Body of pancreas (tissue), 4 donors: ENCODE data around the gene KIF13A. TPM values are rescaled to one million over a fixed set of nuclear protein-coding genes. Genes with fewer than 3 reads are reported as not detected.

Experiments
- ATAC-seq: fragments of 150-250 bp; one replicate; pipeline ENCODE4 v1.9.1; 2016
- DNase-seq, 4 donors: peaks; one replicate each; pipeline ENCODE4 v3.0.0-alpha.2; 2019
- H3K27ac ChIP-seq, 4 donors: fragments of 200-600 bp; sonication (generic); 1 replicate in 3 of 4; 2 replicates in 1 of 4; pipeline versions ENCODE4 v1.5.1 to v1.6.1; 2016 to 2019; ENCODE audit warnings: mild to moderate bottlenecking in 1 of 4, mixed read lengths in 1 of 4, moderate library complexity in 1 of 4
- H3K27me3 ChIP-seq, 2 donors: fragments of 200-600 bp; sonication (generic); one replicate each; pipeline ENCODE4 v1.6.0; 2016; ENCODE audit warnings: mild to moderate bottlenecking in 1 of 2
- H3K36me3 ChIP-seq, 2 donors: fragments of 200-600 bp; sonication (generic); replicated peaks in 1 of 2; 2 replicates each; pipeline ENCODE4 v1.5.1; 2016; ENCODE audit warnings: low read depth in 2 of 2; ENCODE audit not compliant: insufficient read depth in 1 of 2
- H3K4me1 ChIP-seq: fragments of 200-600 bp; sonication (generic); one replicate; pipeline ENCODE4 v1.6.0; 2016
- H3K4me3 ChIP-seq, 2 donors: fragments of 200-600 bp; sonication (generic); 1 replicate in 1 of 2; 2 replicates in 1 of 2; pipeline ENCODE4 v1.5.1; 2016 to 2019
- H3K9me3 ChIP-seq, 3 donors: fragments of 200-600 bp; sonication (generic); 1 replicate in 2 of 3; 2 replicates in 1 of 3; pipeline ENCODE4 v1.5.1; 2016
- POLR2A ChIP-seq, 3 donors: fragments of 450-650 bp; IDR thresholded peaks; one replicate each; pipeline ENCODE4 v1.6.1; 2016; ENCODE audit warnings: antibody characterized with exemption in 3 of 3, mild to moderate bottlenecking in 2 of 3
- WGBS, 2 donors: methylation state at CpG; one replicate each; pipeline ENCODE4 v1.1.5; 2017; 5-methylcytosine and 5-hydroxymethylcytosine counted together
- intact Hi-C: fragments of 100-400 bp; cut with DNase I; formaldehyde crosslinking; loops from one replicate; pipeline ENCODE4 v1.15.1; 2023
- total RNA-seq, 2 donors: library from RNA; depleted of rRNA; stranded (reverse); fragments of >200 nt; gene quantifications; one replicate each; pipeline ENCODE4 v1.1.0, GENCODE V29; 2016
- TF ChIP-seq, protein P1 (sequence below), 7 experiments: fragments of 450-650 bp in 4 of 7; fragments of 200-600 bp in 3 of 7; sonication (generic) in 3 of 7; IDR thresholded peaks; one replicate each; pipeline ENCODE4 v1.5.1; 2016 to 2019; ENCODE audit warnings: antibody characterized with exemption in 7 of 7

The KIF13A gene
- total RNA-seq = 10 to 100 TPM; 13.2 to 17.1 TPM

DNA sequence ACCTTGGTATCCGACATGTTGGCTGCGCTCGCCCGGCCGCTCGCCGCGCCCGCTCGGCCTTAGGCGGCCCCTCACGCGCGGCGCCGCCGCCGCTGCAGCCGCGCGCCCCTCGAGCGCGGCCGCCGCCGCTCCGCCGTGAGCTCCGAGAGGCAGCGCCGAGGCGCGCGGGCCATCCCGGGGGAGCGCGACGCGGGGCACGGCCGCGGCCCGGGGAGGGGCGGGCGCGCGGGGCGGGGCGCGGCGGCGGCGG lies at the start of gene KIF13A:
Gene KIF13A, minus strand, starts transcription at position 189 of the 250 bp plus-strand sequence. Its CDS starts 172 bp downstream, at position 17.
- WGBS, 2 donors = 0% methylated on average over 1 of the region's 54 CpGs; no CpG with 5 or more reads in 1 of the 2 donors
- Histone ChIP-seq H3K27ac (peak within 1 kb of the TSS; percentile 94 to 99 (median 95)), H3K4me3 (peak within 1 kb of the TSS; percentile 63 to 66), H3K9me3 (no peaks in the 10 kb centered on the region), H3K36me3 (no peaks in the 10 kb centered on the region), H3K4me1 (peaks cover 34% of the 10 kb centered on the region), H3K27me3 (no peaks in the 10 kb centered on the region)
- TF ChIP-seq POLR2A (IDR thresholded peaks at IDR 0.05) = no peak
- TF ChIP-seq, protein P1, sequence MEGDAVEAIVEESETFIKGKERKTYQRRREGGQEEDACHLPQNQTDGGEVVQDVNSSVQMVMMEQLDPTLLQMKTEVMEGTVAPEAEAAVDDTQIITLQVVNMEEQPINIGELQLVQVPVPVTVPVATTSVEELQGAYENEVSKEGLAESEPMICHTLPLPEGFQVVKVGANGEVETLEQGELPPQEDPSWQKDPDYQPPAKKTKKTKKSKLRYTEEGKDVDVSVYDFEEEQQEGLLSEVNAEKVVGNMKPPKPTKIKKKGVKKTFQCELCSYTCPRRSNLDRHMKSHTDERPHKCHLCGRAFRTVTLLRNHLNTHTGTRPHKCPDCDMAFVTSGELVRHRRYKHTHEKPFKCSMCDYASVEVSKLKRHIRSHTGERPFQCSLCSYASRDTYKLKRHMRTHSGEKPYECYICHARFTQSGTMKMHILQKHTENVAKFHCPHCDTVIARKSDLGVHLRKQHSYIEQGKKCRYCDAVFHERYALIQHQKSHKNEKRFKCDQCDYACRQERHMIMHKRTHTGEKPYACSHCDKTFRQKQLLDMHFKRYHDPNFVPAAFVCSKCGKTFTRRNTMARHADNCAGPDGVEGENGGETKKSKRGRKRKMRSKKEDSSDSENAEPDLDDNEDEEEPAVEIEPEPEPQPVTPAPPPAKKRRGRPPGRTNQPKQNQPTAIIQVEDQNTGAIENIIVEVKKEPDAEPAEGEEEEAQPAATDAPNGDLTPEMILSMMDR (IDR thresholded peaks at IDR 0.05) = no peak
- DNase-seq (peak in 1 of 4 donors; percentile 25), ATAC-seq (no peak)
- intact Hi-C loops = no loop called here

GRCh38 chr6:18036781-18037180 lies 49.3 kb upstream of the KIF13A start:
- no peak for TF ChIP-seq POLR2A (IDR thresholded peaks at IDR 0.05)
- TF ChIP-seq, protein P1 (IDR thresholded peaks at IDR 0.05) = no peak
- Histone ChIP-seq H3K27me3 (no peaks in the 10 kb centered on the region), H3K4me1 (no peaks in the 10 kb centered on the region), H3K9me3 (no peaks in the 10 kb centered on the region), H3K36me3 (no peaks in the 10 kb centered on the region), H3K27ac (no peak overlapping the region), H3K4me3 (no peak overlapping the region)
- ATAC-seq (no peak), DNase-seq (no peak)
- 91 to 92% methylated on average over 4 of the region's 4 CpGs for WGBS, 2 donors
- intact Hi-C loops = no loop called here

DNA sequence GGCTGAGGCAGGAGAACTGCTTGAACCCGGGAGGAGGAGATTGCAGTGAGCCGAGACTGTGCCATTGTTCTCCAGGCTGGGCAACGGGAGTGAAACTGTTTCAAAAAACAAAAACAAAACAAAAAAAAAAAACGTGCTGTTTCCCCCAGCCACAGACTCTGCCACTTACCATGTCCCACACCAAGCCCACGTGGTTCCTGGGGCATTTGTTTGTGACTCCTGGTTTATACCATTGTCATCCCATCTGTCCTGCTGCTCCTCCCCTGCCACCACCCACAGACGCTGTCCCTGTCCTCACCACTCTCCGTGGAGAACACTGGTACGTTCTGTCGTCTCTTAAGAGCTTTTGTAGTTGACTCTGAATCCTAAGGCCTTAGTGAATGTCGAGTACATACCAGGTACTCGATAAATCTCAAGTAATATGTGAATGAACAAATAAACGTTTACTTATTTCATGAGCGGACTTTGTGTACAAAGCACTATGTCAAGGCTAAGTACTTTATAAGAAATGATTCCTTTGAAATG lies 48.0 kb upstream of the KIF13A start:
- ATAC-seq = no peak
- H3K4me1 ChIP-seq = no peaks in the 10 kb centered on the region
- no peak overlapping the region for H3K27ac ChIP-seq
- no peaks in the 10 kb centered on the region for H3K36me3 ChIP-seq
- no peaks in the 10 kb centered on the region for H3K27me3 ChIP-seq
- intact Hi-C loops = no loop called here
- no peaks in the 10 kb centered on the region for H3K9me3 ChIP-seq
- no peak overlapping the region for H3K4me3 ChIP-seq
- WGBS, 2 donors = 74 to 75% methylated on average over 13 of the region's 13 CpGs
- TF ChIP-seq, protein P1 (IDR thresholded peaks at IDR 0.05) = no peak
- TF ChIP-seq POLR2A (IDR thresholded peaks at IDR 0.05) = no peak
- no peak for DNase-seq

DNA sequence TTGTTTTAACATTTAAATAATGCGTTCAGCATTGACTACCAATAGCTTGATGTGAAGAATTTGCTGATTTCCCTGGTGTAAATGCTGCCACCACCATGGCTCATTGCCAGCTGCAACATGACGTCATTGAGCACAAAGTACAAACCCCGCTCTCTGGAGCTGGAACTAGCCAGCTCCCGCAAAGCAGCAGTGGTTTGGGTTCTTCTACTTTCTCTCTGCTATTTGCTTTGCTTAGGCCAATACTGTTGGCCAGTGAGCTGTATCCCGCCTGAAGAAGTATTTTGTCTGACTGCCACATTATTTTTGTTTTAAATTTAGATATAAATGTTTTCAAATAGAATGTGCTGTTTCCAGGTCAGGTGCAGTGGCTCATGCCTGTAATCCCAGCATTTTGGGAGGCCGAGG lies 47.4 kb upstream of the KIF13A start:
- 67 to 77% methylated on average over 6 of the region's 6 CpGs for WGBS, 2 donors

More for the DNA sequence above, 47.4 kb upstream of the KIF13A start:
- Histone ChIP-seq H3K9me3 (no peaks in the 10 kb centered on the region), H3K4me3 (no peak overlapping the region), H3K27me3 (no peaks in the 10 kb centered on the region), H3K27ac (no peak overlapping the region), H3K36me3 (no peaks in the 10 kb centered on the region), H3K4me1 (no peaks in the 10 kb centered on the region)
- DNase-seq (peak in 2 of 4 donors; percentile 19 to 44), ATAC-seq (no peak)
- intact Hi-C loops = no loop called here
- TF ChIP-seq, protein P1 (IDR thresholded peaks at IDR 0.05) = no peak
- TF ChIP-seq POLR2A (IDR thresholded peaks at IDR 0.05) = no peak
